DMS 273 treated with DMSO at 0.1 percent for 48 hours (cell line): ENCODE measurements around the gene CHAT.

Experiments used
- DNase-seq: peaks from one replicate; lab custom pipeline; 2025; lab: John Stamatoyannopoulos, UW

CHAT gene

DNA sequence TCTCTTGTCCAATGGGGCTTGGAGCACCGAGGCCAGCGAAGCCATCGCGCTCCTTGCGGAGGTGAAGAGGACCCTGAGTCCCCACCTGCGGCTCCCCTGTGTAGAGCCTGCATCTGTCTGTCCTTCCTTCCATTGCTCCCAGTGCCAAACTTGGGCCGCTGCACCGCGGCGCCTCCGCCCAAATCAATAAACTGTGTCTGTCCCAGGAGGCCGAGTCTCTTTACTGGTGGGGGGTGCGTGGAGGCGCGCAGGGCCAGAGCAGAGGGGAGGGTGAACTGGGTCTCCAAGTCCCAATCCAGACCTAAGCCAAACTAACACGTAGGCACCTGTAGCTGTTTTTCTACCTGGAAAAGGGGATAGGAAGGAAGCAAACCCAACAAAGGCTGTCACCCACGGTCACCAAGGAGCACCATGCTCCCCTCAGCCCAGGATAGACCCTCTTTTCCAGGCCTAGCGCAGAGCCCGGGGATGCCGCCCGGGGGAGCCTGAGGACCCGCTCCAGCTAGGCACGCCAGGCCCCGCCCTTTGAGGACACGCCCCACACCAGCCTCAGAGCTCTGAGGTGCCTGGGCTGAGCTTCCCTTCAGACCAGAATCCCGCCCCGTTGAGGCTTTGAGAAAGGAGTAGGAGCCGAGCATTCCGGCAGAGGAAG lies 1.2 kb upstream of the CHAT start:
- no peak for DNase-seq

DNA sequence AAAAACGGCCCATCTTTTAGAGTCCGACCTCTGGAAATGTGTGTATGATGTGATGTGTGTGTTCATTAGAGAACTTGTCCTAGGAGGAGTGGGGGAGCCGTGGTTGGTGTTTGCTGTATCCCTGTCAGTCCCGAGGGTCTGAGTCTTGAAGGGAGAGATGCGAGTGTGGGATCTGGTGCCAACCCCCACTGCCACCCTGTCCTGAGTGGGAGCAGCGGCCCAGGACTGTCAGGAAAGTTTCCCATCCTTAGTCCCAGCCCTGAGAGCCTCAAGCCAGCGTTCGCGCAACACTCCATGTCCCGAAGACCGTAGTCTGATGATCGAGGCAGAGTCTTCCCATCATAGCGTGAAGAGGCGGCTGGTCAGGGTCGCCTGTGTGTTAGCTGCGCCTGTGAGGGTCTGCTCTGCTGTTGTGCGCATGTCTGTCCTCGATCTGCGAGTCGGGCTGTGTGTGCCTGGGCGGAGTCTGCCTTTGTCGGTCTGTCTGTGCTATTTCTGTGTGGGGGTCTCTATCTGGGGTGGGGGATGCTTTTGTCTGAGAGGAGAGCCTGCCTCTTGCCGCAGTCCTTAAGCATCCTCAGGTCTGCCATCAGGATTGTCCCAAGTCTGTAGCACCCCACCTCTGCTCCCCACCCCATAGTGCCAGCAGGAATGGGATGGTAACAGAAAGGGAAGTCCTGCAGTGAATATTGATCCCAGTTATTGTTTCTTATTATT lies 514 bp upstream of the CHAT start:
- DNase-seq, result no peak

DNA sequence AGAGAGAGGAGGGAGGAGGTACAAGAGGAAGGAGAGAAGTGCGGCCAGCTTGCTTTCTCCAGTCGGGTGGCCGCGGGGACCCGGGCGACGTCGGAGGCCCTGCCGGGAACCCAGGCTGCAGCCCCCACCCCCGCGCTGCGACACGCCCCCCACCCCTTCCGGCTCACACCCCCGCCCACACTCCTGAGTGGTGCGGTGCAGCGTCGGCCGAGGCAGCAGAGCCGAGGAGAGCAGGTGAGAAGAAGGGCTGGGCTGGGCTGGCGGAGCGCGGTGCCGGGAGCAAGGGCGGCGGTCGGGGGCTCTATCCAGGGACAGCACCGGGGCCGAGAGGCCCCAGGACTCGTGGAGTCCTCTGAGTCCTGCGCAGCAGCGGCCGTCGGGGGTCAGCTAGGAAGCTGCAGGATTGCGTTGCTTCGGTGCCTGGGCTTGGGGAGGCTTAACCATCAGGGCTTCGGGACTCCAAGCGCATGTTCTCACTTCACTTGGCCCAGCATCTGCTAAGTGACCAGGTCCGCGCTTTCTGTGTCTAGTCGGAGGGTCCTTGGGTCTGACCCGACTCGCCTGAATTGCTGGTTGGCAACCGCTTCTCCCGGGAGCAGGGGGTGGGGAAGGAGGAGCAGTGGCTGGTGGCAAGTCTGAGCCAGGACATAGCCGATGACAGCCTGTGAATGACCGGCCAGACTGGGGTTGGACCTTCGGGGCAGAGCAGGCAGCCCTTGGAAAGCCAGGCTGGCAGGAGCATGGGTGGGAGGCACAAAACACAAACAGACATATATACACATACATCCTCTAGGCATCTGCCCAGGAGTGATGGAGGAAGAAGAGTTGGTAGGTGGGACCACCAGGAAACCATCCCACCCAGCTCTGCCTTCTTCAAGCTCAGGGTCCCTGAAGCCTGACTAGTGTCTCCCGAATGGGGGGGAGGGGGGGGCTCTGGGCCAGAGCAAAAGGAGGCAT lies 683 bp downstream of the CHAT start:
- no peak for DNase-seq

DNA sequence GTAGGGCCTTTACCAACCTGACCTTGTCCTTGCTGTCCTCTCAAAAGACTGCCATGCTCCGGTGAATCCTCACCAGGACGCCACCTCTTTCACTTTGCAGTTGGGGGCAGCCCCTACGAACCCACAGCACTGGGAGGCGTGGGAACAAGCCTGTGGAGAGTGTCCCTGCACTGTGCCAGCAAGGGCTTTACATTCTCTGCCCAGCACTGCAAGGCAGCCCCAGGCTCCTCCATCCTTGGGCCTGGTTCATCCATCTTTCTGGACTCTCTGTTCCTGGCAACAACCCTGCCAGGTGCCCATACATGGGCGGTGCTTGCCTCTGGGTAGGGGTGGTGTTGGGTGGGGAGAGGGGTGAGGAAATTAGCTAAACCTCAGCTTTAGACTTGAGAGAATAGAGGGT lies 1.4 kb downstream of the CHAT start:
- DNase-seq, result no peak

DNA sequence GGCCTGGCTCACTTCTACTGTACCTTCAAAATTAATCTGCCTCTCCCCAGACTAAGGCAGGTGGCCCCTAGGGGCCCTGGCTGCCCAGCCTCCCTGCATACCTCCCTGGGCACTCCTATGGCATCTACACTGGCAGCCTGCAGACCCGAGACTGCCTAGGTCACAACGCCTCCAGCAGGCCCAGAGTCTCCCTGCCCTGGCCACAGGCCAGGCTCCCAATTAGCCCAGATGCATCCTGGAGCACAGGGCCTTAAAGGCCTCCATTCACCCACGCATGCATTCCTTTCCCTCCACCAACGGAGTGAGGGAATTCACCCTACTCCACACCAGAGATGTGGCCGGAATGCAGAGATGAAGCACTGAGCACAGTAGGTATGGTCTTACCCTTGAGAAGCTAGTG lies 1.9 kb downstream of the CHAT start:
- no peak for DNase-seq

DNA sequence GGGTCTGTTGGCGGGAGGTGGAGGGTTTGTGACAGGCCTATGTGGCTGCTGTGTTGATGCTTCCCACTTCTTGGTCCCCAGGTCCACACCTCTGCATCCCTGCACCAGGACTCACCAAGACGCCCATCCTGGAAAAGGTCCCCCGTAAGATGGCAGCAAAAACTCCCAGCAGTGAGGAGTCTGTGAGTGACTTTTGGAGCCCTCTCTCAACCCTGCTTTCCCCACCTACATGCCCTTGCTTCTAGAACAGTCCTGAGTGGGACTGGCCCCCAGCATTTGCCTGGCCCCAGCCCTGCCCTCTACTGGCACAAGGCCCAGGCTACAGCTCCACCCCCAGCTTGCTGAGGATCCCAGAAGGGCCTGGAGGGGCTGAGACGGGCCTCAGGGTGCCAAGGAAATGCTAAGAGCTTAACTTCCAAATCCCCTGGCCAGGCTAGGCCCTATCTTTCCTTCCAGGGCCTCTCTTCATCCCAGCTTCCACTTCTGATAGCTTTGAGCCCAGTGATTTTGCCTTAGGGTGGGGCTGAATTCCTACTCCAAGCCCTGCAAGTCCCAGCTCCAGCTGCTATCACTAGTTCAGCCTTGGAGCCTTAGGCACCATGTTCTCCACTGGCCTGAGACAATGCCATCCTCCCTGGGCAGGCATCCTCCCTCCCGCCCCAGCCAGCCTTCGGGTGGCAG lies 2.7 kb downstream of the CHAT start:
- no peak for DNase-seq

DNA sequence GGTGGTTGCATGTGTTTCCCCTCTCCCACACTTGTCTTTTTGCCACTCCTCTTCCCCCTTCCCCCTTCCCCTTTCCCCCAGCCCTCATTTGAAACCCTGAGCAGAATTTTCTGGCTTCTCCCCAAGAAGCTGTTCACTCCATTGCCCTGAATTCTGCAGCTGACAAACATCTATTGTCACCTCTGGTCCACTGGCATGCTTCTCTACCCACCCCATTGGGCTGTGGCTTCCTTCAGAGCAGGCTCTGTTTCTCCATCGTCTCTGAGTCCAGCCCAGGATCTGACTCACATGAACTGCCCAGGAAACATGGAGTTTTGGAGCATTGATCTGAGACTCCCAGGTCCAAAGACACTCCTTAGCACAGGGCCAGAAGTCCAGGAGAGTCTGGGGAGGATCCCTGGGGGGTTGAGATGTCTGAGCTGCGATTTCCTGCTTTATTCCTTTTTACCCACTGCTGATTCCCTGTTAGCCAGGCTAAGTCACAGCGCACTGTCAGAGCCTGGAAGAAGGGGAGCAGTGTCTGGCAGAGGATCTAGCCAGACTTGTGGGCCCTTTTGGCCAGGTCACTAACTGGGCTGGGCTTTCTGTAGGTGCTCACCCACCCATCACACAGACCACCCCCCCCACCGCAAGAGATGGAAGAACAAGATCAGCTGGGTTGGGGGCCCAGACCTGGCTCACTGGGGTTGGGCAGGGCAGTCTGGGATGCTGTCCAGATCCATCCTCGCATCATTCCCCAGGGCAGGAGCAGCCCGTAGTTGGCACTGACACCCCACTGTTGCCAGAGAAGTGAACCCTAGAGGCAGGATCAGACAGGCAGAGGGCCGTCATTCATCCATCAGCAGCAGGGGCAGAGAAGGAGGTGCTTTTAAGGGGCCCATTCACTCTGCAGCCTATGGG lies 3.5 kb downstream of the CHAT start:
- DNase-seq, result no peak

DNA sequence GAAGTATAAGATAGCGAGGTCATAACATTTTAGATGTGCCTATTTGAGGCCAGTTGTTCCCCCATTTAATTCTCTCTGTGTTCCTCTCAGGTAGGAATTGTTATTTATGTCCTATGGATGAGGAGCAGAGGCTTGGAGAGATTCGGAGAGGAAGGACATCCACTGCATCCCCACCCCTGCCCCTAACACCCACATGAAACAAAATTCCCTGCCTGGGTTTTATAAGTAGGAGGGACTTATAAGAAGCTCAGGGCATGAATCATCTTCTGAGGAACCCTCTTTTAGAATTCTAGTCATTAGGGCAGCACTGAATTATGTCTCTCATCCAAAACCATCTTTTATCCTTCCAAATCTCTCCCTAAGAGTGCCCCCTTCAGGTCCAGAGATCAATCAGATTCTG lies 5.0 kb downstream of the CHAT start:
- DNase-seq, result no peak

DNA sequence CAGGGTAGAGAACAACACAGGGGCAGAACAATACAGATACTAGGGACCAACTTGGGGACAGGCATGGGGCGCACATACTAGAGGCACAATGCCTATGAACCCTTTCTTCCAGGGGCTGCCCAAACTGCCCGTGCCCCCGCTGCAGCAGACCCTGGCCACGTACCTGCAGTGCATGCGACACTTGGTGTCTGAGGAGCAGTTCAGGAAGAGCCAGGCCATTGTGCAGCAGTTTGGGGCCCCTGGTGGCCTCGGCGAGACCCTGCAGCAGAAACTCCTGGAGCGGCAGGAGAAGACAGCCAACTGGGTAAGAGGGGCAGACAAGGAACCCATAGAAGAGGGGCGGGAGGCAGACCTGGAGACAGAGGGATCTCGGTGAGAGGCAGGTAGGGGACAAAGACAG lies 5.8 kb downstream of the CHAT start:
- DNase-seq, result no peak

DNA sequence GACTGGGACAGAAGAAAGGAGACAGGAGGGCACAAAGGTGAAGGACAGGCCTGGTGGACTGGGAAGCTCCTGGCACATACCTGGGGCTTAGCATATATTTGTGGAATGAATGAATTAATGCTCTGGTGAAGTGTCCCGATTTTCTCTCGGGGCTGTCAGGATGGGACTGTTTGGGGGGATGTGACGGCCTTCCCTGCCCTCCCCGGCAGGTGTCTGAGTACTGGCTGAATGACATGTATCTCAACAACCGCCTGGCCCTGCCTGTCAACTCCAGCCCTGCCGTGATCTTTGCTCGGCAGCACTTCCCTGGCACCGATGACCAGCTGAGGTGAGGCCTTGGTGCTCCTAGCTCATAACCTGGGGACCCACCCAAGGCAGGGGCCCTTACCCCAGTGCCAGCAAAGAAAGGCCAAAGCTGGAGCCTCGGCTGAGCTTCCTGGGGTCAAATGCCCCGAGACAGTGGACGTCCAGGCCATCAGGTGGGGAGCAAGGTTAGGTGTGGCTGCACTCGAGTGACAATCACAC lies 6.5 kb downstream of the CHAT start:
- DNase-seq, result no peak

DNA sequence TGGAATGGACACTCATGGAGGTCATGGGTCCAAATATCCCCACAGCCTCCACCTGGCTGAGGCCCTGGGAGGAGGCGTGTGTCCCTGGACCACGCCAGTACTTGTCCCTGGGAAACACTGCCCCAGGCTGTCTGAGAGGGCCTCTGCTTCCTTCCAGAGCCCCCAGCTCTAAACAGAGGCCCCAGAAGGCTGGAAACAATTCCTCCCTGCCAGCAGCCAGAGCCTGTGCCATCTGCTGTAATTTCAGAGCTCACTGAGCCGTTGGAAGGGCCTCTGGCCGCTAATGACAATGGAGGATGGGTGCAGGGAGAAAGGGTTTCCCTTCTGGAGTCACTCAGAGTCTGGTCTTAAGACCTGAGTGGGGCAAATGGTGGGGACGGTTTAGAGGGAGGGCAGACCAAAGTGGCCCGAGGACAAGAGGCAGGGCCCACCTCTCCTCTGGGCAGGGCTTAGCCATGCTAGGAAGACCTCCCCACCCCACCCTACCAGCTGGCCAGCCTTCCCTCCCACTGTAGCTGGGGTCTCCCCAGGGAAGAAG lies 7.1 kb downstream of the CHAT start:
- peak; percentile 86 for DNase-seq

DNA sequence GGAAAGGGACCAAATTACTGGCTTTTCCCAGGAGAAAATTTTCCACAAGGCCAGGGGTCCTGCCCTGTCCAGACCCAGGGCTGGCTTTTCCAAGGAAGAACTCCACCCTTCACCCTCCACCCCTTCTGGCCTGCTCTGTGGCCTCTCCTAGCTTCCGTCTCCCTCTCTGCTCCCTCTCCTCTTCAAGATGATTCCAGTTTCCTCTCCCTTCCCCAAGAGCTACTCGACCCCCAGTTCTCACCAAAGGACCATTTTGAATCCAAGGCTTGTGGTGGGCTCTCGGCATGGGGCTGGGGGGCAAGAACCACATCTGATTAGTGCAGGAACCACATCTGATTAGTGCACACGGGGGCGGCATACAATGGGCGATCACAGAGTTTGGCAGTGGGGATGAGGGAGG lies 7.7 kb downstream of the CHAT start:
- DNase-seq, result no peak

DNA sequence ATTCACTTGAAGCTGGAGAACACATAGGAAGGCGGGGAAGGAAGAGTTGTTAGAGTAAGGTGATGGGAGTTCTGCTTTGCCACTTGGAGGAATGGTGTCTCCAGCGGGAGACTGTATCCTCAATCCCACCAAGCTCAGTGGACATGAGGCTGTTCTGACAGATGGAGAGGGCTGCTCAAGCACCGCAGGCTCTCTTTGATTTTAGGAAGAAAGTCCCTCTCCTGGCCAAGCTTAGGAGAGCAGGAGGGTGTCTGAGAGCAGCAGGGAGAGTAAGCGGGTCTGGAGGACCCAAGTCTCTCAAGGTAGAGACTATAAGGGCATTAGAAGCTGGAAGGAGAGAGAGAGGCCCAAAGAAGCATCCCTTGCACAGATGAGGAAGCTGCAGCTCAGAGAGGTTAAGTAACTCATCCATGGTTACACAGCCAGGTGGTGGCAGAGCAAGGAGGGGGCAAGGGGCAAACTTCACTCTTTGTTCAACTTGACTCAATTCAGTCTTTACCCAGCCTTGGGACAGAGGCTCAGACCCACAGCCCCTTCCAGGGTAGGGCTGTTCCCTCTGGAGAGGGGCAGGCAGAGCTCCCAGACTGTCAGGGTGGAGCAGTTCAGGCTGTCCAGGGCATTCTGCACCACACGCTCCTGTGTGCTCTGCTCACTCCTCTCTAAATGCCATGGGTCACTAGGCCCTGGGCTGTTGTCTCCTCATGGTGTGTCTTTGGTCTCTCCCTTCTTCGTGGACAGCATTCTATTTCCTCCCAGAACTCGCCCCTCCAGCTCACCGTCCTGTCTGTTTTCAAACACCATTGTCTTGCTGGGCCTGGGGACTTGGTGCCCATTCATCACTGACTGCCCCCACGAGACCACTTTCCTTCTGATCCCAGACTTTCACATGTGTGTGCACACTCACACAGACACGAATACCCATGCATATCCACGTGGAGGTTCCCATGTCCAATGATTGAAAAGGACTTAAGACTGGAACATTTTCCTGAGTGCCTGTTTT lies 8.9 kb downstream of the CHAT start:
- DNase-seq, result no peak

DNA sequence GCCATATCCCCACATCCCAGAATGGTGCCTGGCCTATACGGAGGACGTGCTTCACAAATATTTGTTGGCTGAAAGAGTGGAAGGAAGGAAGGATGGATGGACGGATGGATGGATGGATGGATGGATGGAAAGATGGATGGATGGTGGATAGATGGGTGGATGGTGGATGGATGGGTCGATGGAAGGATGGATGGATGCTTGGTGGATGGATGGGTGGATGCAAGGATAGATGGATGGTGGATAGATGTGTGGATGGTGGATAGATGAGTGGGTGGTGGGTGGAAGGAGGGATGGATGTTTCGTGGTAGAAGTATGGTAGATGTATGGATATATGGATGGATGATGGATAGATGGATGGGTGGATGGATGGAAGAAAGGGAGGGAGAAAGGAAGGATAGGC lies 10.8 kb downstream of the CHAT start:
- no peak for DNase-seq

DNA sequence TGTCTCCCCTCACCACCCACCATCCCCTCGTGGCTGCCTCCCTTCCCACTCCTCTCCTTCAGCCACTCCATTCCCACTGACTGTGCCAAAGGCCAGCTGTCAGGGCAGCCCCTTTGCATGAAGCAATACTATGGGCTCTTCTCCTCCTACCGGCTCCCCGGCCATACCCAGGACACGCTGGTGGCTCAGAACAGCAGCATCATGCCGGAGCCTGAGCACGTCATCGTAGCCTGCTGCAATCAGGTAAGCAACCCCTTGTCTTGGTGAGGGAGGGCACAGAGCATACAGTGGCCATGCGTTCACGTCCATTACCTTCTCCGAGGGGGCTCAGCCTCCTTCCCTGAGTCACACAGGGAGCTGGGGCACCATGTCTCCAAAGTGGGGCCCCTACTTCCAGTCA lies 11.6 kb downstream of the CHAT start:
- no peak for DNase-seq

DNA sequence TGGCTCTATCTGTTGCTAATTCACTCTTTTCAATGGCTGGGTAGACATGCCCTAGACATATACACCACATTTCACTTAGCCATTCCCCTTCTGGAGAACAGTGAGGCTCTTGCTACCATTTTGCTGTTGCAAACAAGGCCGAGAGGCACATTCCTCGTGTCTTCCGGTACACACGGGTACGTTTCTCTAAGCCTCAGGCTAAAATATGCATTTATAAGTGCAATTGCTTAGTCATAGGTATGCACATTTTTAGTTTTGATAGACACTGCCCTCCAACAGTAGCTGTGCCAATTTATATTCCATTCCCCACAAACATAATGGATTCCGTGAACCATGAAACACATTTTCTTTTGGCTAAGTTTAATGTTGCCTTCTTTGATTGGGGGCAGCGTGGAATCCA lies 13.2 kb downstream of the CHAT start:
- no peak for DNase-seq

DNA sequence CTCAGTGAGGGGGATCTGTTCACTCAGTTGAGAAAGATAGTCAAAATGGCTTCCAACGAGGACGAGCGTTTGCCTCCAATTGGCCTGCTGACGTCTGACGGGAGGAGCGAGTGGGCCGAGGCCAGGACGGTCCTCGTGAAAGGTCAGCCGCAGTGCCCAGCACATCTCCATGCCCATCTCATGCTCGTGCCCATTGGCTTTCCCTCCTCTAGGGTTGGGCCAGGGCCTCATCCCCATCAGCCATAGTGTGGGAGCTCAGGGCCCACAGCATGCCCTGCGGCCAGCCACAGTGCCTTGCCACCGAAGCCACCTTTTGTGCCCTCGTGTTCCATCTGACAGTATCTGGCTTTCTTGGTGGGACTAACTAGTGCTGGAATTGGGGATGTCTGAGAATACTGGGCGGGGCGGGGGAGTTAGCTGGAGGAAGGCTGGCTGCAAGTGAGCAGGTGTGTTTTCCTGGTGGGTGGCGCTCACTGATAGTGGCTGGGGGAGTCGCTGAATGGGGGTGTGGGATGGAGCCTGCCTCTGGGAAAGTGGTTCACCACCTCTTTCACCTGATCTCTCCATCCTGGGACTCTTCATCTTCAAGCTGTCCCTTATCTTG lies 13.9 kb downstream of the CHAT start:
- DNase-seq, result no peak

DNA sequence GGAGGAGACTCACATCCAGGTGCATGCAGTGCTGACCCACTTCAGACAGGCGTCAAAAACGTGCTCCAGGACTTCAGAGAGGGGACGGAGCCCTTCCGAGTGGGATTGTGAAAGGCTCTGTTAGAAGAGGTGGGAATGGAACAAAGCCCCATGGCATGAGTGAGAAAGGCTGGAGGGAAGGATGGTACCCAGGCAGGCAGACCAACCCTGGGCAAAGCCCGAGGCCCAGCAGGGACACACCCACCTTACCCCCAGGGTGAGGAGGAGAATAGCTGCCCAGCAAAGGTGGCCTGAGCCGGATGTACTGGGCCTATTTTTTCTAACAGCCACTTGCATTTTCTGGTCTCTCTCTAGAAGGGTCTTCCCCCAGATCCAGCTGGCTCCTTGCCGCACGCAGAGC lies 14.8 kb downstream of the CHAT start:
- no peak for DNase-seq

DNA sequence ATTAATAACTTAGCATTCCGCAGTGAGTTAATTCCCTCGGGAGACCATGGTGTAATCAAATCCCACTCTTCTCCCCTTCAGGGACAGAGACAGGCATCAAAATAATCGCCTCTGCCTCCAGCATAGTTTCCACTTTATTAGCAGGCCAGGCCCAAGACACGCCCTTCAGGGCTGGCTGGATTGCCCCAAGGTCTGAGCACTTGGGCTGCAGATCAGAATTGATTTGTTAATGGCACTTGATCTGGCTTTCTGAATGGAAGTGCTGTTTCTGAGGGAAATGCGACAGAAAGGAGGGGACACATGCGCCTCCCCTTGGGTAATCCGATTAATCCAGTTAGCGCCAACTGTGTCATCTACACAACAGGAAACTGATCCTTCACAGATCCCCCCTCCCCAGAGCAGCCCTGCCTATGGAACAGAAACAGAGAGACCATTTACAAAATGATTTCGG lies 15.6 kb downstream of the CHAT start:
- no peak for DNase-seq
